ENCODE results near the gene TMEM132A.

Gene TMEM132A

DNA sequence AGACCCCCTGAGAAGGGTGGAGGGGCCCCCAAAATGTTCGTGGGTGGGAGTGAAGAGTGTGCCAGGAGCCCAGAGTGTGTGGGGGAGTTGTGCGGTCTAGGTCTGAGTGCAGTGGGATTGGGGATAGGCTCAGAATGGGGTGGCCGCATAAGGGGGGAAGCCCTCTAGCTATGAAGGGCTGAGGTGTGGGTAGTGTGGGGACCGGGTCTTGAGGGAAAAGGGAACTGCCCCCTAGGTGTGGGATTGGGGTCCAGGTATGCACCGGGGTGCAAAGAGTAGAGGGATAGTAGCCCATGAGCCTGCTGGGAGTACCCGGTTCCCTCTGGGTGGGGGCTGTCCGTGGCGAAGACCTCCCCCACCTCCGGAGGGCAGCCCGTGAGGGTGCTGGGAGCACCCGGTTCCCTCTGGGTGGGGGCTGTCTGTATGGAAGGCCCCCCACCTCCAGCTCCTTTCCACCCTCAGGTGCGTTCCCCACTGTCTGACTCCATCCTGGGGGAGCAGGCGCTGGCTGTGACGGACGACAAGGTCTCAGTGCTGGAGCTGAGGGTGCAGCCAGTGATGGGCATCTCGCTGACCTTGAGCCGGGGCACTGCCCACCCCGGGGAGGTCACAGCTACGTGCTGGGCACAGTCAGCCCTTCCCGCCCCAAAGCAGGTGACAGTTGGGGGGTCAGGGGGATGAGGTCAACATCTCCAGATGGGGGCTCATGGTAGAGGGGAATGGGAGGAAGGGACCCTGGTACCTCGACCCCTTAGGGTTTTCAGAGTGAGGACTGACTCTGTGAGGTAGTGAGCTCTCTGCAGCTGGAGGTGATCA is 10.7 kb downstream of the TMEM132A start:
- H3K27ac ChIP-seq, result no peak overlapping the region
- no peak for DNase-seq (ENCODE audit: low spot score)
- ChIA-PET CTCF (interaction anchor here (0.7 to 1.1 kb wide), 2 partner anchors 11 to 1470 kb away, joined by 3 read pairs; partner anchors contain the start of gene TMEM132A), POLR2A (ENCODE audit: low non-redundant PET) (no interaction called here)
- TF ChIP-seq, protein P1, sequence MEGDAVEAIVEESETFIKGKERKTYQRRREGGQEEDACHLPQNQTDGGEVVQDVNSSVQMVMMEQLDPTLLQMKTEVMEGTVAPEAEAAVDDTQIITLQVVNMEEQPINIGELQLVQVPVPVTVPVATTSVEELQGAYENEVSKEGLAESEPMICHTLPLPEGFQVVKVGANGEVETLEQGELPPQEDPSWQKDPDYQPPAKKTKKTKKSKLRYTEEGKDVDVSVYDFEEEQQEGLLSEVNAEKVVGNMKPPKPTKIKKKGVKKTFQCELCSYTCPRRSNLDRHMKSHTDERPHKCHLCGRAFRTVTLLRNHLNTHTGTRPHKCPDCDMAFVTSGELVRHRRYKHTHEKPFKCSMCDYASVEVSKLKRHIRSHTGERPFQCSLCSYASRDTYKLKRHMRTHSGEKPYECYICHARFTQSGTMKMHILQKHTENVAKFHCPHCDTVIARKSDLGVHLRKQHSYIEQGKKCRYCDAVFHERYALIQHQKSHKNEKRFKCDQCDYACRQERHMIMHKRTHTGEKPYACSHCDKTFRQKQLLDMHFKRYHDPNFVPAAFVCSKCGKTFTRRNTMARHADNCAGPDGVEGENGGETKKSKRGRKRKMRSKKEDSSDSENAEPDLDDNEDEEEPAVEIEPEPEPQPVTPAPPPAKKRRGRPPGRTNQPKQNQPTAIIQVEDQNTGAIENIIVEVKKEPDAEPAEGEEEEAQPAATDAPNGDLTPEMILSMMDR (conservative IDR thresholded peaks at IDR 0.05; ENCODE audit: low read depth), result no peak

DNA sequence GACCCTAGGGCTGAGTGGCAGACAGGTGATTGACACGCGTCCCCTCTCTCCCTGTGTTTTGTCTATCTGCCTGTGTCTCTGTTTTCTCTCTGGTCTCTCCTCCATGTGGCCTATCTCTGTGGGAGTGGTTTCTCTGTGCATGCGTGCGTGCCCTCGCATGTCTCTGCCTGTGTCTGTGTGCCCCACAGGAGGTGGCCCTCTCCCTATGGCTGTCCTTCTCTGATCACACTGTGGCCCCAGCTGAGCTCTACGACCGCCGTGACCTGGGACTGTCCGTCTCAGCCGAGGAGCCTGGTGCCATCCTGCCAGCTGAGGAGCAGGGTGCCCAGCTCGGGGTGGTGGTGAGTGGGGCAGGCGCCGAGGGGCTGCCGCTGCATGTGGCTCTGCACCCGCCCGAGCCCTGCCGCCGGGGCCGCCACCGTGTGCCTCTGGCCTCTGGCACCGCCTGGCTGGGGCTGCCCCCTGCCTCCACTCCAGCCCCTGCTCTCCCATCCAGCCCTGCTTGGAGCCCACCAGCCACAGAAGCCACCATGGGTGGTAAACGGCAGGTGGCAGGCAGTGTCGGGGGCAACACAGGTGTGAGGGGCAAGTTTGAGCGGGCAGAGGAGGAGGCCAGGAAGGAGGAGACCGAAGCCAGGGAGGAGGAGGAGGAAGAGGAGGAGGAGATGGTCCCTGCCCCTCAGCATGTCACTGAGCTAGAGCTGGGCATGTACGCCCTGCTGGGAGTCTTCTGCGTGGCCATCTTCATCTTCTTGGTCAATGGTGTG is 11.6 kb downstream of the TMEM132A start:
- no peak overlapping the region for H3K27ac ChIP-seq
- TF ChIP-seq, protein P1 (conservative IDR thresholded peaks at IDR 0.05; ENCODE audit: low read depth), result no peak
- no peak for DNase-seq (ENCODE audit: low spot score)
- CTCF ChIA-PET, result interaction anchor here (1.1 kb wide), 1 partner anchor 12 kb away, joined by 3 read pairs; the partner anchor contains the start of gene TMEM132A
- POLR2A ChIA-PET (ENCODE audit: low non-redundant PET), result no interaction called here

DNA sequence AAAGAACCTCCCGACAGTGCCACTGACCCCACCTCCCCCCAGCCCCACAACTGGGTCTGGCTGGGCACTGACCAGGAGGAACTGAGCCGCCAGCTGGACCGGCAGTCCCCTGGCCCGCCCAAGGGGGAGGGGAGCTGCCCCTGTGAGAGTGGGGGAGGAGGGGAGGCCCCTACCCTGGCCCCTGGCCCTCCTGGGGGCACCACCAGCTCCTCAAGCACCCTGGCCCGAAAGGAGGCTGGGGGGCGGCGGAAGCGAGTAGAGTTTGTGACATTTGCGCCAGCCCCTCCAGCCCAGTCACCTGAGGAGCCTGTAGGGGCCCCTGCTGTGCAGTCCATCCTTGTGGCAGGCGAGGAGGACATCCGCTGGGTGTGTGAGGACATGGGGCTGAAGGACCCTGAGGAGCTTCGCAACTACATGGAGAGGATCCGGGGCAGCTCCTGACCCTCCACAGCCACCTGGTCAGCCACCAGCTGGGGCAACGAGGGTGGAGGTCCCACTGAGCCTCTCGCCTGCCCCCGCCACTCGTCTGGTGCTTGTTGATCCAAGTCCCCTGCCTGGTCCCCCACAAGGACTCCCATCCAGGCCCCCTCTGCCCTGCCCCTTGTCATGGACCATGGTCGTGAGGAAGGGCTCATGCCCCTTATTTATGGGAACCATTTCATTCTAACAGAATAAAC is 12.3 kb downstream of the TMEM132A start:
- TF ChIP-seq, protein P1 (conservative IDR thresholded peaks at IDR 0.05; ENCODE audit: low read depth), result no peak
- CTCF ChIA-PET, result no interaction called here
- POLR2A ChIA-PET (ENCODE audit: low non-redundant PET), result interaction anchor here (0.8 kb wide), 1 partner anchor 189 kb away, joined by 3 read pairs; no protein-coding TSS in a partner anchor
- H3K27ac ChIP-seq, result no peak overlapping the region
- DNase-seq (ENCODE audit: low spot score), result no peak

DNA sequence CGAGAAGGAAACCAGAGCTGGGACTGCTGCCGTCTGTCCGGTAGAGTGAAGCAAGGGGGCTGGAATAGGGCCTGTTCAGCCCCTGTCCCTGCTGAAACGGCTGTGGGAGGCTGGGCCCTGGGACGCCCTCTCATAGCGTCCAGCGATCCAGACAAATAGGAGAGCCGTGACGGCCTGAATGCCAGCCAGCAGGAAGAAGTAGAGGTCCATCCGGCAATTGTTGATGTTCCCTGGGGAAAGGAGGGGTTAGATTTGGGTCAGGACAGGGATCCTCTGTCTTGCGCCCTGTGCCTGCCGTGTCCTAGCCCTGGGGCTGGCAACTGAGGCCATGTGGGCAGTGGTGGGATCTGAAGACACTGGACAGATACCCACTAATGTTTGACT is 12.9 kb downstream of the TMEM132A start:
- TF ChIP-seq, protein P1 (conservative IDR thresholded peaks at IDR 0.05; ENCODE audit: low read depth), result no peak

DNA sequence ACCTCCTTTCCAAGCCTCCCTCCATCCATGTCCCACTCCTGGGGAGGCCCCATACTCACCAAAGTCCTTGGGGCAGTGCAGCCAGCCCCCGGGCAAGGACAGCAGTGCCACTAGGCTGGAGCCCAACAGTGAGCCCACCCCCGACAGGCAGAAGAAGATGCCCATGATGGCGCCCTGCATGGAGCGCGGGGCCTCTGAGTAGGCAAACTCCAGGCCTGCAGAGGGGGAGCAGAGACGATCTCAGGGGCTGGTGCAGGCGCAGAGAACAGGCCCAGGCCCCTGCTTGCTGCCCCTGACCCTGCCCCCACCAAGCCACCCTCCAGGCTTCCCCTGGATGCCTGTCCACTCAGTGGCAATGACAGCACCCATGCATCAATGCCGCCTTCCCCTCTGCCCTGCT is 13.6 kb downstream of the TMEM132A start:
- TF ChIP-seq, protein P1 (conservative IDR thresholded peaks at IDR 0.05; ENCODE audit: low read depth), result no peak
- no peak overlapping the region for H3K27ac ChIP-seq
- POLR2A ChIA-PET (ENCODE audit: low non-redundant PET), result interaction anchor here (0.8 kb wide), 1 partner anchor 188 kb away, joined by 3 read pairs; no protein-coding TSS in a partner anchor
- DNase-seq (ENCODE audit: low spot score), result no peak
- CTCF ChIA-PET, result no interaction called here

More for the DNA sequence above, 12.9 kb downstream of the TMEM132A start:
- ChIA-PET POLR2A (ENCODE audit: low non-redundant PET) (interaction anchor here (0.8 kb wide), 1 partner anchor 189 kb away, joined by 3 read pairs; no protein-coding TSS in a partner anchor), CTCF (no interaction called here)
- no peak for DNase-seq (ENCODE audit: low spot score)
- no peak overlapping the region for H3K27ac ChIP-seq

DNA sequence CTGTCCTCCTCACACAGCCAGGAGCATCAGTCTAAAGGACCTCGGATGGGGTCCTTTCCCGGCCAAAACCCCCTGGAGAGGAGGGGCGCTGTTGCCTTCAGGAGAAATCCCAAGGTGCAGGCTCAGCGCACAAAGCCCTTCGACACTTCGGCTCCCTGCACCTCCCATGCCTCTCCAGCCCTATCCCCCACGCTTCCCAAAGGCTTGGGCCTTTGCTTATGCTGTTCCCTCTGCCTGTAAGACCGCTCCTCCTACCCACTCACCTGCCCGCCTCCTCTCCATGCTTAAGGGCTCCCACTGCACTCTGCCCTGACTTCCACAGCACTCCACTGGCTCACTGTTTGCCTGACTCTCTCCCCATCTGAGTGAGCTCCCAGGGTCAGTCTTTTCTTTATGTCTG is 14.2 kb downstream of the TMEM132A start:
- no peak overlapping the region for H3K27ac ChIP-seq
- TF ChIP-seq, protein P1 (conservative IDR thresholded peaks at IDR 0.05; ENCODE audit: low read depth), result no peak
- DNase-seq (ENCODE audit: low spot score), result no peak
- ChIA-PET POLR2A (ENCODE audit: low non-redundant PET) (no interaction called here), CTCF (no interaction called here)
